CD4-positive, alpha-beta T cell (primary cell): ENCODE results near the gene CDYL2. TPM values are rescaled to one million over a fixed set of nuclear protein-coding genes. Genes with fewer than 3 reads are reported as not detected.

Experiments
- ATAC-seq: fragments of 200-7000 bp; cut with Tn5 transposase; one replicate; pipeline ENCODE4 v1.10.0; 2022; ENCODE audit warnings: mild to moderate bottlenecking; ENCODE audit not compliant: poor library complexity
- CTCF ChIA-PET: fragments of 350-600 bp; sonication (Branson Sonifier 250); formaldehyde crosslinking; loops from one replicate; lab custom pipeline; 2021; ENCODE audit warnings: antibody characterized with exemption, inconsistent platforms; lab: Charles Lee
- POLR2A ChIA-PET: fragments of 350-600 bp; sonication (Branson Sonifier 250); formaldehyde crosslinking; loops from one replicate; lab custom pipeline; 2021; ENCODE audit warnings: antibody characterized with exemption, inconsistent platforms; lab: Charles Lee
- DNase-seq, 14 experiments: peaks; one replicate each; pipeline ENCODE4 v3.0.0-alpha.2; 2013 to 2020; ENCODE audit warnings: mixed read lengths in 2 of 14
- H3K27ac ChIP-seq, 2 donors: one replicate each; pipeline versions ENCODE4 v1.5.1 to v1.7.0; 2013; ENCODE audit warnings: low read length in 2 of 2, low read depth in 1 of 2, mild to moderate bottlenecking in 1 of 2
- H3K27me3 ChIP-seq, 2 experiments: 1 replicate in 1 of 2; 2 replicates in 1 of 2; pipeline versions ENCODE4 v1.6.1 to v1.7.0; 2013; ENCODE audit warnings: low read length in 2 of 2, control low read depth in 1 of 2, mild to moderate bottlenecking in 1 of 2, moderate library complexity in 1 of 2; ENCODE audit not compliant: insufficient read depth in 2 of 2, control insufficient read depth in 1 of 2
- H3K36me3 ChIP-seq: one replicate; pipeline ENCODE4 v1.6.1; 2013; ENCODE audit warnings: low read length, control low read depth; ENCODE audit not compliant: insufficient read depth
- H3K4me1 ChIP-seq: one replicate; pipeline ENCODE4 v1.6.1; 2013; ENCODE audit warnings: low read length, control low read depth; ENCODE audit not compliant: insufficient read depth
- H3K4me3 ChIP-seq: one replicate; pipeline ENCODE4 v1.5.1; 2013; ENCODE audit warnings: mild to moderate bottlenecking, low read length, moderate library complexity
- H3K9me3 ChIP-seq, 2 experiments: 1 replicate in 1 of 2; 2 replicates in 1 of 2; pipeline versions ENCODE4 v1.6.1 to v1.7.0; 2013; ENCODE audit warnings: low read length in 2 of 2, mild to moderate bottlenecking in 2 of 2, control low read depth in 1 of 2, moderate library complexity in 1 of 2; ENCODE audit not compliant: control insufficient read depth in 1 of 2, insufficient read depth in 1 of 2
- H3K27ac Mint-ChIP-seq: one replicate; pipeline ENCODE4 v1.8.0; 2020; ENCODE audit warnings: mixed read lengths
- H3K27me3 Mint-ChIP-seq: one replicate; pipeline ENCODE4 v1.8.0; 2021; ENCODE audit warnings: mixed read lengths
- H3K36me3 Mint-ChIP-seq: one replicate; pipeline ENCODE4 v1.8.0; 2021; ENCODE audit warnings: low read depth, mixed read lengths
- H3K4me1 Mint-ChIP-seq: one replicate; pipeline ENCODE4 v1.8.0; 2021; ENCODE audit warnings: low read depth, mixed read lengths
- H3K4me3 Mint-ChIP-seq: one replicate; pipeline ENCODE4 v1.8.0; 2020; ENCODE audit warnings: mild to moderate bottlenecking, mixed read lengths
- H3K9me3 Mint-ChIP-seq: one replicate; pipeline ENCODE4 v1.8.0; 2020; ENCODE audit warnings: mixed read lengths
- CTCF ChIP-seq: fragments of 200-600 bp; IDR thresholded peaks from one replicate; pipeline ENCODE4 v1.8.0; 2022; ENCODE audit warnings: antibody characterized with exemption, mild to moderate bottlenecking
- intact Hi-C, 2 experiments: fragments of 100-400 bp; cut with DNase I in 1 of 2; cut with micrococcal nuclease in 1 of 2; formaldehyde crosslinking; loops; one replicate each; pipeline versions ENCODE4 v1.15.1 to v1.9.0; 2023 to 2025; cut with DNase I, micrococcal nuclease
- total RNA-seq, 174 experiments: library from RNA in 2 of 174; stranded (reverse) in 2 of 174; gene quantifications; one replicate each; pipeline ENCODE4 v1.2.3 and lab custom pipeline; 2021 to 2026

The CDYL2 gene
- total RNA-seq, 2 experiments from 2014 or later, result 14.3 to 15.8 TPM

- H3K4me1 Mint-ChIP-seq, result no peaks in the 10 kb centered on the region
- POLR2A ChIA-PET, result no interaction called here
- no peaks in the 10 kb centered on the region for H3K9me3 ChIP-seq
- H3K4me3 Mint-ChIP-seq, result no peak overlapping the region
- no peak overlapping the region for H3K4me3 ChIP-seq
- no peak overlapping the region for H3K27ac ChIP-seq
- intact Hi-C loops, result no loop called here
- no peaks in the 10 kb centered on the region for H3K36me3 Mint-ChIP-seq
- ATAC-seq (no peak), DNase-seq (no peak)
- CTCF ChIA-PET, result interaction anchor here (1.0 kb wide), 1 partner anchor 9 kb away, joined by 3 read pairs; no protein-coding TSS in a partner anchor
- H3K36me3 ChIP-seq, result no peaks in the 10 kb centered on the region
- H3K27me3 ChIP-seq, result peaks cover 5 to 16% of the 10 kb centered on the region in 2 experiments
- no peaks in the 10 kb centered on the region for H3K4me1 ChIP-seq
- peaks cover 4% of the 10 kb centered on the region for H3K9me3 Mint-ChIP-seq
- no peak for TF ChIP-seq CTCF
- H3K27me3 Mint-ChIP-seq, result peaks cover 57% of the 10 kb centered on the region
- H3K27ac Mint-ChIP-seq, result no peak overlapping the region
These were observed 33.2 kb upstream of the CDYL2 start for GRCh38 chr16:80837533-80838147.

GRCh38 chr16:80836846-80837245 lies 32.4 kb upstream of the CDYL2 start:
- TF ChIP-seq CTCF, result no peak
- Mint-ChIP-seq H3K9me3 (peaks cover 4% of the 10 kb centered on the region), H3K36me3 (no peaks in the 10 kb centered on the region), H3K4me1 (no peaks in the 10 kb centered on the region), H3K27ac (no peak overlapping the region), H3K4me3 (no peak overlapping the region), H3K27me3 (peaks cover 63% of the 10 kb centered on the region)
- intact Hi-C loops, result no loop called here
- DNase-seq (no peak), ATAC-seq (no peak)
- Histone ChIP-seq H3K9me3 (no peaks in the 10 kb centered on the region), H3K4me3 (no peak overlapping the region), H3K27ac (no peak overlapping the region), H3K27me3 (peaks cover 5 to 16% of the 10 kb centered on the region in 2 experiments), H3K36me3 (no peaks in the 10 kb centered on the region), H3K4me1 (no peaks in the 10 kb centered on the region)
- ChIA-PET CTCF (interaction anchor here (1.0 kb wide), 1 partner anchor 9 kb away, joined by 3 read pairs; no protein-coding TSS in a partner anchor), POLR2A (no interaction called here)

DNA sequence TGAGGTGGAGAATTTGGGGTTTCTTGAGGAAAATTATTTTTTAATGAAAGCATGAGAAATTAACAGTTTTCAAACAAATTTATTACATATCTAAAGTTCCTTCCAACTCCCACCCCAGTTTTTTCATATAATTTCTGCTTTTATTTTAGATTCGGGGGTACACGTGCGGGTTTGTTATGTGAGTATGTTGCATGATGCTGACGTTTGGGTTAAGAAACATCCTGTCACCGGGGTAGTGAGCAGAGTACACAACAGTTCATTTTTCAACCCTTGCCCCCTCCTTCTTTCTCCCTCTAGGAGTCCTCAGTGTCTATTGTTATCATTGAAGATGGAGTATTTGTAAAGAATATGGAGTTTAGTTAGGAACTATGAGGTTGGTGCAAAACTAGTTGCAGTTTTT lies 31.8 kb upstream of the CDYL2 start:
- peaks cover 57% of the 10 kb centered on the region for H3K27me3 Mint-ChIP-seq
- CTCF ChIA-PET, result no interaction called here
- intact Hi-C loops, result no loop called here

More for the DNA sequence above, 31.8 kb upstream of the CDYL2 start:
- POLR2A ChIA-PET, result no interaction called here
- H3K27me3 ChIP-seq, result peaks cover 5 to 16% of the 10 kb centered on the region in 2 experiments
- H3K4me3 ChIP-seq, result no peak overlapping the region
- H3K36me3 Mint-ChIP-seq, result no peaks in the 10 kb centered on the region
- H3K4me1 Mint-ChIP-seq, result no peaks in the 10 kb centered on the region
- no peak for ATAC-seq
- no peak for DNase-seq
- H3K36me3 ChIP-seq, result no peaks in the 10 kb centered on the region
- no peak overlapping the region for H3K4me3 Mint-ChIP-seq
- no peak overlapping the region for H3K27ac Mint-ChIP-seq
- TF ChIP-seq CTCF, result no peak
- H3K9me3 ChIP-seq, result no peaks in the 10 kb centered on the region
- H3K4me1 ChIP-seq, result no peaks in the 10 kb centered on the region
- H3K9me3 Mint-ChIP-seq, result peaks cover 4% of the 10 kb centered on the region
- H3K27ac ChIP-seq, result no peak overlapping the region
